Measurements from ENCODE around the gene SMARCAL1. TPM values are rescaled to one million over a fixed set of nuclear protein-coding genes. Genes with fewer than 3 reads are reported as not detected.

The SMARCAL1 gene
- total RNA-seq, 2 experiments from 2014 or later, result 20.8 to 25.2 TPM

DNA sequence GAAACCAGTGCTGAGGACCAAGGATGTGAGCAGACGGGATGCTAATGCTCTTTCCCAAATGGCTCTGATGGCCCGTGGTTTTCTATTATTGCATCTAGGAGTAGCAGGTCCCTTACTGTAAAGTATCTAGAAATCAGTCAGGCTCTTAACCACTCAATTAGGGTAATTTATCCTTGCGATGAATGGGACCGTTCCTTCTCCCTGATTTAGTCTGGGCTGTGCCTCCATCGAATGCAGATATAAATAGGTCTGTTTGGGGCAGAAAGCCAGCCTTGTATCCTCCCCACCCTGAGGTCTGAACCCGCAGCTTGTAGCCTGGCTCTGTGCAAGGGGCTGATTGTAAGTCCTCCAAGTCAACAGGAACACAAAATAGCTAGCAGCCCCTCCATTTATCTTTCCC is 9.5 kb upstream of the SMARCAL1 start:
- no peak for DNase-seq
- Mint-ChIP-seq H3K4me1 (ENCODE audit: low read depth) (no peaks in the 10 kb centered on the region), H3K36me3 (no peaks in the 10 kb centered on the region), H3K9me3 (no peaks in the 10 kb centered on the region), H3K27ac (no peak overlapping the region), H3K27me3 (no peaks in the 10 kb centered on the region), H3K4me3 (no peak overlapping the region)
- ChIA-PET POLR2A (no interaction called here), CTCF (interaction anchor here (1.2 to 3.8 kb wide), 8 partner anchors 10 to 187 kb away, joined by 4 to 33 read pairs (median 9); partner anchors contain the start of gene SMARCAL1)
- intact Hi-C loops (cut with micrococcal nuclease), result loop anchor here (5.0 kb wide), 1 partner anchor 250 kb away; no protein-coding TSS in a partner anchor

DNA sequence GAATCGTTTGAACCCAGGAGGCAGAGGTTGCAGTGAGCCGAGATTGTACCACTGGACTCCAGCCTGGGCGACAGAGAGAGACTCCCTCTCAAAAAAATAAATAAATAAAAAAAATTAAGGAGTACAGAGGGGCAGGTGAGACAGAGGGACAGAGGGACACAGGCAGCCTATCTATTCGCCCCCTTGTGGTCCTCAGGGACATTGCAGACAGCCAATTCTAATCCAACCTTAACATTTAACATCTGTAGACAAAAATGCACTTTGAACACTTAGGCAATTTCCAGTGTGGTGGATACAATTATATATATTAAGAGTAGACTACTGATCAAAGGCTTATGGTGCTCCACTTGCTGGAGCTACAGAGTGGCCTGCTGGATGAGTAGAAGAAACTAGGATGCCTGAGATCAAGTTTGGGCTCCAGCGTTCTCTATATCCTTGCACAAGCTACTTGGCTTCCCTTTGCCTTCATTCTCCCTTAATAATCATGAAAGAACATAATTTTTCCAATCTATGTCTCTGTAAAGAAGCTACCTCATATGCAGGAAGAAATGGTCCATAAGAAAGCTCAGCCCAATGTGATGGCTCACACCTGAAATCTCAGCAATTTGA is 8.2 kb upstream of the SMARCAL1 start:
- H3K27me3 Mint-ChIP-seq, result peaks cover 2% of the 10 kb centered on the region
- ChIA-PET POLR2A (no interaction called here), CTCF (interaction anchor here (0.6 to 3.8 kb wide), 35 partner anchors 9 to 300 kb away, joined by 3 to 33 read pairs (median 4); partner anchors contain the start of genes SMARCAL1 and XRCC5)
- H3K4me1 Mint-ChIP-seq (ENCODE audit: low read depth), result no peaks in the 10 kb centered on the region
- H3K27ac Mint-ChIP-seq, result no peak overlapping the region
- DNase-seq, result peak; percentile 62
- no peaks in the 10 kb centered on the region for H3K9me3 Mint-ChIP-seq
- intact Hi-C loops (cut with micrococcal nuclease), result loop anchor here (1.0 to 5.0 kb wide), 3 partner anchors 76 to 252 kb away; no protein-coding TSS in a partner anchor
- no peak overlapping the region for H3K4me3 Mint-ChIP-seq
- H3K36me3 Mint-ChIP-seq, result no peaks in the 10 kb centered on the region

DNA sequence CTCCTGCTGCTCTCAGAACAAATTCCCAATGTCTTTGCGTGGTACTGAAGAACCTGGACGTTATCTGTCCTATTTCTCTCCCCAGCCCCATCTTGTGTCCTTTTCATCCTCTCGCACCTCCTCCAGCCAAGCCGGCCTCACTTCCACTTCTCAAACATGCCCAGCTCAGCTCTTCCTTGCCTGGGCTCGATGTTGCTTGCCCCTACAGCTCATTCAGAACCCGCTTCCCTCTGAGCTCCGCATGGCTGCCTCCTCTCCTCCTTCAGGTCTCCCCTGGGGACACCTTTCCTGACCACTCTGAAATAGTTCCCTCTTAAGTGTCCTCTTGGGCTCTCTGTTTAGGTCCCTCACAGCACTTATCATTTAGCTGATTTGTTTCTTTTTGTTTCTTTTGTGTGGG is 6.7 kb upstream of the SMARCAL1 start:
- H3K27ac Mint-ChIP-seq, result no peak overlapping the region
- H3K4me1 Mint-ChIP-seq (ENCODE audit: low read depth), result no peaks in the 10 kb centered on the region
- H3K36me3 Mint-ChIP-seq, result no peaks in the 10 kb centered on the region
- intact Hi-C loops (cut with micrococcal nuclease), result loop anchor here (2.0 kb wide), 1 partner anchor 183 kb away; no protein-coding TSS in a partner anchor
- no peaks in the 10 kb centered on the region for H3K9me3 Mint-ChIP-seq
- peaks cover 2% of the 10 kb centered on the region for H3K27me3 Mint-ChIP-seq
- ChIA-PET POLR2A (no interaction called here), CTCF (interaction anchor here (0.6 to 3.8 kb wide), 10 partner anchors 13 to 255 kb away, joined by 3 to 33 read pairs (median 5); no protein-coding TSS in a partner anchor)
- DNase-seq, result no peak
- H3K4me3 Mint-ChIP-seq, result no peak overlapping the region

DNA sequence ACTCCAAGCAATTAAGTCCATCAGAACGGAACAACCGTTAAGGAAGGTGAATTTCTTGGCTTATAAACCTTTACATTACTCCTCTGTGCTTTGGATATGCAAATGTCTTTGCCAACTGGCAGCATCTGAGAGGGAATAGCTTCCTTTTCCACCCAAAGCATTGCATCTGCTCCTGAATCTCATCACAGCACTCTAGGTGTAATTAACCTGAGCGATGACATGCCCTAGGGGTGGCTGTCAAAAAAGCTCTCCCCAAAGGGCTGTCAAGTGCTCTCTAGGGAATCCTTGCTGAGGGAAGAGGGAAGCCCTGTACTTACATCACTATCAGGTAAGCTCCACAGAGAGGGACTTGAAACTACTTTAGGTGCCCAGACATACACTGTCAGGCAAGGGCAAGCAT is 5.5 kb upstream of the SMARCAL1 start:
- intact Hi-C loops (cut with micrococcal nuclease), result no loop called here
- no peak overlapping the region for H3K27ac Mint-ChIP-seq
- no peak overlapping the region for H3K4me3 Mint-ChIP-seq
- H3K4me1 Mint-ChIP-seq (ENCODE audit: low read depth), result peaks cover 4% of the 10 kb centered on the region
- no peaks in the 10 kb centered on the region for H3K9me3 Mint-ChIP-seq
- H3K27me3 Mint-ChIP-seq, result peaks cover 2% of the 10 kb centered on the region
- POLR2A ChIA-PET, result no interaction called here
- DNase-seq, result no peak
- CTCF ChIA-PET, result no interaction called here
- H3K36me3 Mint-ChIP-seq, result no peaks in the 10 kb centered on the region

DNA sequence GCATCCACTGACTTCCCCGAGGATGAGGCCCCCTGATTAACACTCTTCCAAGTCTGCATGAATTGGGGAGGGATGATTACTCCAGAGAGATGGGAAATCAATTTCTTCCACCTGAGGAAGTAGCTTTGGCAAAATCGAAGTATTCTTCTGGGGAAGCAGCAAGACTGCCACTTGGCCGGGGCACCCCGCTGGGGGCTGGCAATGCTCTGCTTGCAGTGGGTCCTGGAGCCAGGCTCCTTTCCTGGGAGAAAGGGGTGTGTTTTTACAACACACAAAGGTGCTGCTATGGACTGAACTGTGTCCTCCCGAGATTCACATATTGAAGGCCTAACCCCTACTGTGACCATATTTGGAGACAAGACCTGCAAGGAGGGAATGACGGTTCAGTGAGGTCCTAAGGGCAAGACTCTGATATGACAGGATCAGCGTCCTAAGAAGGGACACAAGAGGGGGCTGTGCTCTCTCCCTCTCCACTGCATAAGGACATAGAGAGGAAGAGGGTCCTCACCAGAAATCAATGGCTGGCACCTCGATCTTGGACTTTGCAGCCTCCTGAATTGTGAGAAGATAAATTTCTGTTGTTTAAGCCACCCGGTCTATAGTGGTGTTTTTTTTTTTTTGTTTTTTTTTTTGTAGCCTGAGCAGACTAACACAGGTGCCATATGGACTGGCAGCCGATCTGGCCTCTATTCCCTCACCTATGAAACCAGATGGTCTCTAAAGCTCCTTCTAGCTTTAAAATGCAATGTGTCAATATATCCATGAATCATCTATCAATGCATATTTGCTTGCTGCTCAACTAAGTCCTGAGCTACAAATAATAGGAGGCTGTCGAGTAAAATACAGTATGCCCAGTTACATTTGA is 3.6 kb upstream of the SMARCAL1 start:
- ChIA-PET POLR2A (no interaction called here), CTCF (interaction anchor here (1.2 kb wide), 1 partner anchor 299 kb away, joined by 4 read pairs; the partner anchor contains the start of gene XRCC5)
- Mint-ChIP-seq H3K4me1 (ENCODE audit: low read depth) (peaks cover 7% of the 10 kb centered on the region), H3K4me3 (no peak overlapping the region), H3K9me3 (no peaks in the 10 kb centered on the region), H3K27ac (no peak overlapping the region), H3K36me3 (peaks cover 4% of the 10 kb centered on the region), H3K27me3 (peaks cover 2% of the 10 kb centered on the region)
- no peak for DNase-seq
- intact Hi-C loops (cut with micrococcal nuclease), result no loop called here

DNA sequence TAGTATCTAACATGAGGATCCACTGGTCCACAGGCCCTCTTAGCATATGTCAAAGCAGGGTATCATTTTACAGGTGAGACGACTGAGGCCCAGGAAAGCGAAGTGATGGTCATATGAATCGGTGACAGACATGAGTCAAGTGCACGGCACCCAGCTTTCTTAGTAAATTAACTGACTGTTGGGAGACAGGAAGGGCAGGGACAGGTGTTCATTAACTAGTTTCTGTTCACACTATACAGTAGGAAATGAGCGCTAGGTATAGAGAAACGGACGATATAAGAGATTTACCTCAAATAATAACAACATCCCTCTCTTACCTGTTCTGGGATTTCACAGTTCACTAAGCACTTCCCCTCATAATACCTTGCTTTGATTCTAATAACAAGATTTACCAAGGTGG is 1.7 kb upstream of the SMARCAL1 start:
- Mint-ChIP-seq H3K27me3 (peaks cover 2% of the 10 kb centered on the region), H3K27ac (no peak overlapping the region), H3K9me3 (no peaks in the 10 kb centered on the region), H3K36me3 (peaks cover 4% of the 10 kb centered on the region), H3K4me3 (no peak overlapping the region), H3K4me1 (ENCODE audit: low read depth) (peaks cover 7% of the 10 kb centered on the region)
- DNase-seq, result no peak
- intact Hi-C loops (cut with micrococcal nuclease), result loop anchor here (5.0 kb wide), 3 partner anchors 67 to 378 kb away; no protein-coding TSS in a partner anchor
- ChIA-PET CTCF (no interaction called here), POLR2A (no interaction called here)

DNA sequence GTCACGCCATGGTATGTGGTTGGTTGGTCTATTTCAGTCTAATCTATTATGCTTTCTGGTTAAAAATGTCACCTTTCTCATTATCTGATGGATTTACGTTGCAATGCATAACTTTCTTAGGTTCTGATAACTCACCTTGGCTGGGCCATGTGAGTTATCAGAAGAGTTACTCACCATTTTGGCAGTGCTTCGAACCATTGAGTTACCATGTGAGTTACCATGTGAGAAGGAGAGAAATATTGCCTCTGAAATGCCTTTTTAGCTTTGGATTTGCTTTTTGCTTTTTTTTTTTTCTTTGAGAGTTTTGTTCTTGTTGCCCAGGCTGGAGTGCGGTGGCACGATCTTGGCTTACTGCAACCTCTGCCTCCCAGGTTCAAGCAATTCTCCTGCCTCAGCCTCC is 1.6 kb downstream of the SMARCAL1 start:
- intact Hi-C loops (cut with micrococcal nuclease), result loop anchor here (2.0 to 5.0 kb wide), 4 partner anchors 41 to 382 kb away; partner anchors contain the start of gene MARCHF4
- POLR2A ChIA-PET, result no interaction called here
- H3K27me3 Mint-ChIP-seq, result no peaks in the 10 kb centered on the region
- peaks cover 13% of the 10 kb centered on the region for H3K4me1 Mint-ChIP-seq (ENCODE audit: low read depth)
- H3K36me3 Mint-ChIP-seq, result peaks cover 13% of the 10 kb centered on the region
- no peak overlapping the region for H3K27ac Mint-ChIP-seq
- no peaks in the 10 kb centered on the region for H3K9me3 Mint-ChIP-seq
- CTCF ChIA-PET, result interaction anchor here (0.9 to 1.5 kb wide), 2 partner anchors 9 to 497 kb away, joined by 3 to 6 read pairs; no protein-coding TSS in a partner anchor
- DNase-seq, result no peak
- no peak overlapping the region for H3K4me3 Mint-ChIP-seq

DNA sequence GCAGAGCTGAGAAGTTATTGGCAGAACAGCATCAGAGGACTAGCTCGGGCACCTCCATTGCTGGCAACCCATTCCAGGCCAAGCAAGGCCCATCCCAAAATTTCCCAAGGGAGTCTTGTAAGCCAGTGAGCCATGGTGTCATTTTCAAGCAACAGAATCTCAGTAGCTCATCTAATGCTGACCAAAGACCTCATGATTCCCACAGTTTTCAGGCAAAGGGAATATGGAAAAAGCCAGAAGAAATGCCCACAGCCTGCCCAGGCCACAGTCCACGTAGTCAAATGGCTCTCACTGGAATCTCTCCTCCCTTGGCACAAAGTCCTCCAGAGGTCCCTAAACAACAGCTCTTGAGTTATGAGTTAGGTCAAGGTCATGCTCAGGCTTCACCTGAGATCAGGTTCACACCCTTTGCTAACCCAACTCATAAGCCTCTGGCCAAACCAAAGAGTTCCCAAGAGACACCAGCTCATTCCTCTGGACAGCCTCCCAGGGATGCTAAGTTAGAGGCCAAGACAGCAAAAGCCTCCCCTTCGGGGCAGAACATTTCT is 2.6 kb downstream of the SMARCAL1 start:
- Mint-ChIP-seq H3K4me1 (ENCODE audit: low read depth) (peaks cover 13% of the 10 kb centered on the region), H3K27ac (no peak overlapping the region), H3K27me3 (no peaks in the 10 kb centered on the region), H3K36me3 (peaks cover 18% of the 10 kb centered on the region), H3K9me3 (no peaks in the 10 kb centered on the region), H3K4me3 (no peak overlapping the region)
- CTCF ChIA-PET, result interaction anchor here (0.9 to 1.5 kb wide), 2 partner anchors 10 to 497 kb away, joined by 3 to 6 read pairs; no protein-coding TSS in a partner anchor
- POLR2A ChIA-PET, result no interaction called here
- DNase-seq, result no peak
- intact Hi-C loops (cut with micrococcal nuclease), result loop anchor here (5.0 kb wide), 3 partner anchors 62 to 383 kb away; no protein-coding TSS in a partner anchor

DNA sequence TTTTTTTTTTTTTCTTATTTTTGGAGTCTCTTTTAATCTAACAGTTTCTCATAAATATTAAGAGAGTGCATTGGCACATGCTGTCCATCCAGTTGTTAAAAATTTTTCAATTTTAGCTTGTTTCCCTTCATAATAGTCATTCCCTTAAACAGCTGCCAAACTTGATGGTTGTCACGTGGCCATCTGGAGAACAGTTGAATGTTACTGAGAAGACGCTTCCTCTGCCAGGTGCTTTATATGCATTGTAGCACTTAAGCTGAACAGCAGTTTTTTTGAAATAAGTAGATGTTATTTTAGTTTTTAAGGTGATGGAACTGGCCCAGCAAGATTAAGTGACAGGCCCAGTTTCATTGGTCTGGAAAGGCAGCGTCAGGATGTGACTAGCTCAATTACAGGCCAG is 3.3 kb downstream of the SMARCAL1 start:
- Mint-ChIP-seq H3K36me3 (peaks cover 22% of the 10 kb centered on the region), H3K4me3 (no peak overlapping the region), H3K9me3 (no peaks in the 10 kb centered on the region), H3K4me1 (ENCODE audit: low read depth) (peaks cover 13% of the 10 kb centered on the region), H3K27me3 (no peaks in the 10 kb centered on the region), H3K27ac (no peak overlapping the region)
- POLR2A ChIA-PET, result interaction anchor here (1.3 kb wide), 1 partner anchor 220 kb away, joined by 3 read pairs; no protein-coding TSS in a partner anchor
- CTCF ChIA-PET, result interaction anchor here (1.0 to 1.5 kb wide), 2 partner anchors 11 kb away, joined by 3 to 6 read pairs; no protein-coding TSS in a partner anchor
- intact Hi-C loops (cut with micrococcal nuclease), result no loop called here
- DNase-seq, result no peak

DNA sequence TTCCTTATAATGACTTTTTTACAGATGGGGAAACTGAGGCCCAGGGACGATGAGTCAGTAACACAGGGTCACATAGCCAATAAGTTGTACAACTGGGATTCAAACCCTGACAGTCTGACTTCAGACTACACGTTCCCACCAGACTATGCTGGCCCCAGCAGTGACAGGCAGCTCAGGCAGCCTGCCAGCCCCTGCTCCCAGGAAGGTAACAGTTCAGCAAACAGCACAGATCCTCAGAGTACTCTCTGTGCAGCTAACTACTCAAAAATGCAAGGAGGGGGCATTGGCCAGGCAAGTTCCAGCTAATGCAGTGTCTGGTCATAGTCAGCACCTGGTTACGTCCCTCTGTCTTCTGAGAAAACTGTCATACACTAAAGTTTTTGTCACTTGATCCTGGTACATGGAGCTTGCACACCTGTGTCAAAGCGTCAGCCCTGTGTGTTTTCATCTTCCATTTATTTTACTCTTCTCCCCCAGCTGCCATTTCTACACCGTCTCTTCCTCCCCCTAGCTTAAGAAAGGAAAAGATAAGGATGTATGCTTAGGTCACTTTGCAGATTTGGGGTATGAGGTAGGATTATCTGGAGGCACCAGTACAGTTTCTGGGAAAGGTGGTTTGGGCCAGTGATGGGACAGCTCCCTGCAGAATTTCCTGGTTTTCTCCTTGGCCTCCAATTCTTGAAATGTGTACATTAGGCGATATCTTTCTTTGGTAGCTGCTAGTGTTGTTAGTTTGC is 4.5 kb downstream of the SMARCAL1 start:
- H3K4me1 Mint-ChIP-seq (ENCODE audit: low read depth), result peaks cover 10% of the 10 kb centered on the region
- intact Hi-C loops (cut with micrococcal nuclease), result no loop called here
- H3K9me3 Mint-ChIP-seq, result no peaks in the 10 kb centered on the region
- H3K27me3 Mint-ChIP-seq, result no peaks in the 10 kb centered on the region
- ChIA-PET POLR2A (interaction anchor here (1.3 kb wide), 1 partner anchor 222 kb away, joined by 3 read pairs; no protein-coding TSS in a partner anchor), CTCF (interaction anchor here (1.0 to 3.1 kb wide), 2 partner anchors 12 kb away, joined by 3 to 13 read pairs; no protein-coding TSS in a partner anchor)
- no peak overlapping the region for H3K27ac Mint-ChIP-seq
- H3K4me3 Mint-ChIP-seq, result no peak overlapping the region
- no peak for DNase-seq
- H3K36me3 Mint-ChIP-seq, result peaks cover 25% of the 10 kb centered on the region

DNA sequence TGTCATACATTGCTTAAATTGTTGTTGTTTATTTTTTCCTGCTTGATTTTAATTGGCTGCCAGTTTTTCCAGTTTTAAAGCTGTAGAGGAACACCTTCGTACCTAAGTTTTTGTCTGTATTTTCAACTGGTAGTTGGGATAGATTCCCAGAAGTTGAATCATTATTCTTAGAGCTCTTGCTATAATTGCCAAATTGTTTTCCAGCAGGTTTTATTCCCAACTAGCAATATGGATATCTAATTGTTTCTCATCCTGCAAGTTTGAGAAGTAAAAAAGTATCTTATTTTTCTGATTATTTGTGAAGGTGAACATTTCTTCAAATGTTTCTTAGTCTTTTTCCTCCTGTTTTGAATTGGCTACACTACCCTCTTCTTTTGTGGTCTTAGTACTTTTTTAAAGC is 6.7 kb downstream of the SMARCAL1 start:
- H3K4me1 Mint-ChIP-seq (ENCODE audit: low read depth), result peaks cover 6% of the 10 kb centered on the region
- no peaks in the 10 kb centered on the region for H3K27me3 Mint-ChIP-seq
- ChIA-PET CTCF (interaction anchor here (3.1 kb wide), 1 partner anchor 15 kb away, joined by 13 read pairs; no protein-coding TSS in a partner anchor), POLR2A (no interaction called here)
- H3K9me3 Mint-ChIP-seq, result no peaks in the 10 kb centered on the region
- peaks cover 39% of the 10 kb centered on the region for H3K36me3 Mint-ChIP-seq
- DNase-seq, result no peak
- no peak overlapping the region for H3K27ac Mint-ChIP-seq
- intact Hi-C loops (cut with micrococcal nuclease), result no loop called here
- no peak overlapping the region for H3K4me3 Mint-ChIP-seq
